ENCODE measurements around the gene KIF18A.

The KIF18A gene

GRCh38 chr11:28043930-28044709, 63.8 kb downstream of the KIF18A start:
- no peak for DNase-seq (ENCODE audit: low spot score)

GRCh38 chr11:28040384-28040783, 67.6 kb downstream of the KIF18A start:
- DNase-seq (ENCODE audit: low spot score) = no peak

GRCh38 chr11:28038775-28039174, 69.2 kb downstream of the KIF18A start:
- no peak for DNase-seq (ENCODE audit: low spot score)

GRCh38 chr11:28026634-28027290, 81.2 kb downstream of the KIF18A start:
- no peak for DNase-seq (ENCODE audit: low spot score)

- no peak for DNase-seq (ENCODE audit: low spot score)
These were observed 90.1 kb downstream of the KIF18A start for GRCh38 chr11:28017816-28018215.

GRCh38 chr11:28011813-28012212, 96.1 kb downstream of the KIF18A start:
- no peak for DNase-seq (ENCODE audit: low spot score)

- DNase-seq (ENCODE audit: low spot score) = no peak
These were observed 98.0 kb downstream of the KIF18A start for GRCh38 chr11:28009996-28010395.

- no peak for DNase-seq (ENCODE audit: low spot score)
These were observed 98.6 kb downstream of the KIF18A start for GRCh38 chr11:28009388-28009787.

GRCh38 chr11:28003615-28004014, 104.3 kb downstream of the KIF18A start:
- DNase-seq (ENCODE audit: low spot score) = no peak

- no peak for DNase-seq (ENCODE audit: low spot score)
These were observed 109.4 kb downstream of the KIF18A start for GRCh38 chr11:27998552-27998951.

- no peak for DNase-seq (ENCODE audit: low spot score)
These were observed 110.6 kb downstream of the KIF18A start for GRCh38 chr11:27997344-27997743.

GRCh38 chr11:27996066-27996465, 111.9 kb downstream of the KIF18A start:
- no peak for DNase-seq (ENCODE audit: low spot score)

- no peak for DNase-seq (ENCODE audit: low spot score)
These were observed 112.9 kb downstream of the KIF18A start for GRCh38 chr11:27995083-27995482.

GRCh38 chr11:27991736-27992135, 116.2 kb downstream of the KIF18A start:
- DNase-seq (ENCODE audit: low spot score) = no peak

- DNase-seq (ENCODE audit: low spot score) = no peak
These were observed 130.4 kb downstream of the KIF18A start for GRCh38 chr11:27977527-27977926.

GRCh38 chr11:27977031-27977430, 130.9 kb downstream of the KIF18A start:
- DNase-seq (ENCODE audit: low spot score) = no peak

GRCh38 chr11:27976262-27976661, 131.7 kb downstream of the KIF18A start:
- no peak for DNase-seq (ENCODE audit: low spot score)

GRCh38 chr11:27973851-27974536, 134.0 kb downstream of the KIF18A start:
- no peak for DNase-seq (ENCODE audit: low spot score)

- no peak for DNase-seq (ENCODE audit: low spot score)
These were observed 135.3 kb downstream of the KIF18A start for GRCh38 chr11:27972522-27973170.

GRCh38 chr11:27971171-27971570, 136.8 kb downstream of the KIF18A start:
- DNase-seq (ENCODE audit: low spot score) = no peak
